Right atrium auricular region (tissue), 2 donors: ENCODE results near the gene PEPD. TPM values are rescaled to one million over a fixed set of nuclear protein-coding genes. Genes with fewer than 3 reads are reported as not detected.
A peak's percentile ranks its signal among the peaks of the same experiment; 100 is the strongest.

ENCODE experiments used
- DNase-seq: peaks from one replicate; pipeline ENCODE4 v3.0.0-alpha.2; 2019; ENCODE audit warnings: low spot score
- H3K27ac ChIP-seq, 2 donors: fragments of 200-600 bp; sonication (generic); 1 replicate in 1 of 2; 2 replicates in 1 of 2; pipeline ENCODE4 v1.5.1; 2016 to 2019
- H3K27me3 ChIP-seq, 2 donors: fragments of 200-600 bp; sonication (generic); one replicate each; pipeline versions ENCODE4 v1.5.1 to v1.6.0; 2017 to 2019
- H3K36me3 ChIP-seq: fragments of 200-600 bp; sonication (generic); one replicate; pipeline ENCODE4 v1.5.1; 2016
- H3K4me1 ChIP-seq, 2 donors: fragments of 200-600 bp; sonication (generic); one replicate each; pipeline versions ENCODE4 v1.5.1 to v1.6.0; 2017 to 2019
- H3K4me3 ChIP-seq, 2 donors: fragments of 200-600 bp; sonication (generic); 1 replicate in 1 of 2; 2 replicates in 1 of 2; pipeline ENCODE4 v1.5.1; 2017 to 2019; ENCODE audit warnings: mild to moderate bottlenecking in 1 of 2, moderate library complexity in 1 of 2
- H3K9me3 ChIP-seq, 2 donors: fragments of 200-600 bp; sonication (generic); one replicate each; pipeline ENCODE4 v1.5.1; 2019
- CTCF ChIP-seq, 2 donors: fragments of 200-600 bp; sonication (generic); IDR thresholded peaks; one replicate each; pipeline ENCODE4 v1.5.1; 2019; ENCODE audit warnings: antibody characterized with exemption in 2 of 2
- total RNA-seq, 2 donors: library from RNA; depleted of rRNA; stranded (reverse); fragments of >200 nt; gene quantifications; one replicate each; pipeline ENCODE4 v1.1.0, GENCODE V29; 2016

Gene PEPD
- total RNA-seq, 2 donors from 2014 or later, result 27.1 to 38.9 TPM

- Histone ChIP-seq H3K27me3 (no peaks in the 10 kb centered on the region), H3K36me3 (no peaks in the 10 kb centered on the region), H3K9me3 (no peaks in the 10 kb centered on the region), H3K4me1 (peaks cover 0 to 6% of the 10 kb centered on the region in 2 donors), H3K4me3 (no peak overlapping the region), H3K27ac (no peak overlapping the region)
- no peak for TF ChIP-seq CTCF (IDR thresholded peaks at IDR 0.05)
- DNase-seq, result no peak
These were observed 116.9 kb downstream of the PEPD start for GRCh38 chr19:33404506-33405253.

- no peak for DNase-seq
- TF ChIP-seq CTCF (IDR thresholded peaks at IDR 0.05), result no peak
These were observed 117.7 kb downstream of the PEPD start for GRCh38 chr19:33403973-33404304.

GRCh38 chr19:33403221-33403972 lies 118.2 kb downstream of the PEPD start:
- no peaks in the 10 kb centered on the region for H3K36me3 ChIP-seq
- H3K27ac ChIP-seq, result no peak overlapping the region
- H3K4me1 ChIP-seq, result peaks cover 0 to 6% of the 10 kb centered on the region in 2 donors
- no peak for TF ChIP-seq CTCF (IDR thresholded peaks at IDR 0.05)
- H3K27me3 ChIP-seq, result no peaks in the 10 kb centered on the region
- DNase-seq, result no peak
- no peak overlapping the region for H3K4me3 ChIP-seq
- H3K9me3 ChIP-seq, result no peaks in the 10 kb centered on the region

More at GRCh38 chr19:33403973-33404304, 117.7 kb downstream of the PEPD start:
- Histone ChIP-seq H3K9me3 (no peaks in the 10 kb centered on the region), H3K4me3 (no peak overlapping the region), H3K36me3 (no peaks in the 10 kb centered on the region), H3K27ac (no peak overlapping the region), H3K4me1 (peaks cover 0 to 6% of the 10 kb centered on the region in 2 donors), H3K27me3 (no peaks in the 10 kb centered on the region)

- H3K36me3 ChIP-seq, result no peaks in the 10 kb centered on the region
- H3K4me3 ChIP-seq, result no peak overlapping the region
- no peaks in the 10 kb centered on the region for H3K27me3 ChIP-seq
- peaks cover 0 to 8% of the 10 kb centered on the region in 2 donors for H3K4me1 ChIP-seq
- TF ChIP-seq CTCF (IDR thresholded peaks at IDR 0.05), result peak in 1 of 2 donors; percentile 20
- no peak for DNase-seq
- H3K9me3 ChIP-seq, result no peaks in the 10 kb centered on the region
- H3K27ac ChIP-seq, result no peak overlapping the region
These were observed 119.0 kb downstream of the PEPD start for GRCh38 chr19:33402421-33403220.

GRCh38 chr19:33401683-33402420 lies 119.7 kb downstream of the PEPD start:
- Histone ChIP-seq H3K9me3 (no peaks in the 10 kb centered on the region), H3K4me1 (peaks cover 0 to 15% of the 10 kb centered on the region in 2 donors), H3K4me3 (no peak overlapping the region), H3K27me3 (no peaks in the 10 kb centered on the region), H3K36me3 (no peaks in the 10 kb centered on the region), H3K27ac (no peak overlapping the region)
- no peak for DNase-seq
- no peak for TF ChIP-seq CTCF (IDR thresholded peaks at IDR 0.05)
